Epithelial cell of proximal tubule (primary cell): ENCODE results near the gene KRTAP8-1. TPM values are rescaled to one million over a fixed set of nuclear protein-coding genes. Genes with fewer than 3 reads are reported as not detected.

Experiments used
- DNase-seq: peaks from one replicate; pipeline ENCODE4 v3.0.0-alpha.2; 2011; ENCODE audit warnings: low read depth
- H3K4me3 ChIP-seq: 2 replicates; pipeline ENCODE4 v1.5.1; 2011; ENCODE audit warnings: low read depth, mild to moderate bottlenecking, low read length
- CTCF ChIP-seq: conservative IDR thresholded peaks from 2 replicates; pipeline ENCODE4 v1.5.1; 2012; ENCODE audit warnings: low read depth, mild to moderate bottlenecking, low read length
- total RNA-seq: library from RNA; depleted of rRNA; stranded (reverse); fragments of >200 nt; gene quantifications from 2 replicates; pipeline ENCODE4 v1.2.3, GENCODE V29; 2015

KRTAP8-1 gene
- total RNA-seq = not detected in 2 replicates

DNA sequence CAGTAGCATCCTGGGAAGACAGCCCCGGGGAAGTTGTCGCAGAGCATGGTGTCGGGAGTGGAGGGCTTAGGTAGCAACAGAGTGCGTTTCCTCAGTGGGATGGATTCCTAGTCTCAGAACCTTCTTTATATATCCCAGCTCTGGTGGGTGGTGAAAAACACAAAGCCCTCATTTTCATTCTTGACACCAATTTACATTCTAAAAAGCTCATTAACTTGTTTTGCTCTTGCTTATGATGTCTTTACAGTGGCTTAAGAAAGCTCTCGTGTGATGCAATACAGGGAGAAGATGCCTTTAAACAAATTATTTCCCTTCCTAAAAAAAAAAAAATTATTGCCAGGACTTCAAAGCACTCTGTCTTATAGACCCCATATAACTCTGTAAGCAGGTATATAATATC is at the start of gene KRTAP8-1:
TSS of gene KRTAP8-1 (minus strand) at position 101 of the 400 bp plus-strand sequence. CDS start at position 47, 54 bp downstream.
- DNase-seq = no peak
- TF ChIP-seq CTCF = no peak

DNA sequence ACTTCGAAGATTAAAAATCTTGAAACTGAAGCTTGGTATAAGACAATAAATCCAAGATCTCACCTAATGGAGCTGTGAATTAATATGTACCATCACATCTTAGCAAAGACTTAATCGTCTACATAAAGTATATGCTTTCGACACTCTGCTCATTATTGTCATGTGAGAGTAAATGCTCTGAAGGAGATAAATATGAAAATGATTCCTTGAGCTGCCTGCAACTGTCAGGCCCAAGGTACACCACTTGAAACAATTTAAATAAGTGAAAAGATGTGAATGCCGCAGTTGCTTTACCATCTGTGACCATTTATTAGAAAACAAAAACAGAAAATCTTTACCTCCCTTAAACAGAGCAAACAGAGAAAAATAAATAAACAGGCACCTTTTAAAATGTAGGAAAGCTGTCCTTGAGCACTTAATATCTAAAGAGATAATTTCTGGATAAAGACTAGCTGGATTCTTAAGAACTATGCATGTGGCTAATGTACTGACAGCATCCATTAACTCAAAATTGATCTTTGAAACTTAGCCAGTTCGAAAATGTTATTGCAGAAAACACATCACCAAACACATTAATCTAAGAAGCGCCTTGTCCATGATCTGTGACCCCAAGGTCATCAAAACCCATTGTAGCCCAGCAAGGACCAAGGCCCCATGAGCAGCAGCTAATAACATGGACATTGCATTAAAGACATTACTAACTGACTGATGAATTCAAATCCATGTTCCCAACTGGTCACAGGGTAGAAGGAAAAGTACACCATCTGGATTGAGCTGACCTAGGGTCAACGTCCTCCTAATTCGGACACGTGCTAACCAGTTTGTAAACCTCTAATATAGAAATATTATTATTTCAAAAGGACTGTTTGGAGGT is 34.8 kb upstream of the KRTAP8-1 start:
- no peak for DNase-seq
- H3K4me3 ChIP-seq = no peak overlapping the region
- no peak for TF ChIP-seq CTCF

More for the DNA sequence above, at the start of gene KRTAP8-1:
- no peak within 1 kb of the TSS for H3K4me3 ChIP-seq

GRCh38 chr21:30842990-30843389 is 29.9 kb upstream of the KRTAP8-1 start:
- TF ChIP-seq CTCF = no peak
- no peak for DNase-seq
- no peak overlapping the region for H3K4me3 ChIP-seq

- H3K4me3 ChIP-seq = no peak overlapping the region
- DNase-seq = no peak
- TF ChIP-seq CTCF = peak; percentile 43
Measured at GRCh38 chr21:30839304-30839703, 26.2 kb upstream of the KRTAP8-1 start.

- no peak for DNase-seq
- TF ChIP-seq CTCF = no peak
Measured at GRCh38 chr21:30838536-30838935, 25.5 kb upstream of the KRTAP8-1 start.

DNA sequence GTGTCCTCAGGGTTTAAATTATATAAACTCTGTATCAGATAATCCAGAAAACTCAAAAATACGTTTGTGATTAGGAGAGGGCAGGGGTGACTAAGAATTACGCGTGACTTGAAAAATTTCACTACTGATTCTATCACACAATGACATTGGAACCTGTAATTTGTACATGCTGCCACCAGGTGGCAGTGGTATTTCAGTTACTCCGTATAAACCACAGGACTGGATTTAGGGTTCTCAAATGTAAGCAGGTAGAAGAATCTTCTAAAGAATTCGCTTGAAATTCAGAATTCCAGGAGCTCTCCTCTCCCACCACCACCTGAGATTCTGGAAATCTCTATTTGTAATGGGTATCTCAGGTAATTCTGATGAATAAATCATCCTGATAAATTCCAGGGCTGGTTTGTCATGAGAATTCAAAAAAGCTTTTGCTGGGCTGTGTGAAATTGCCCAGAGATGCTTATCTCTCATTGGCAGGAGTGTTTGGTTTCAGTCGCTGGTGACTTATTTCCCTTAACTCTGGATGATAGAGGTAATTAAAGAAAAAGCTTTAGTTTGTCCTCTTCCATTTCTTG is 18.2 kb upstream of the KRTAP8-1 start:
- DNase-seq = no peak
- TF ChIP-seq CTCF = peak; percentile 49
- no peak overlapping the region for H3K4me3 ChIP-seq

More at GRCh38 chr21:30838536-30838935, 25.5 kb upstream of the KRTAP8-1 start:
- no peak overlapping the region for H3K4me3 ChIP-seq
